ENCODE data around the gene RNF181. TPM values are rescaled to one million over a fixed set of nuclear protein-coding genes. Genes with fewer than 3 reads are reported as not detected.

The RNF181 gene
- total and polyA plus RNA-seq, 2 of the 8 experiments (the other 6 are each of a cell fraction or from before 2014, with no cell fraction given), result 97.2 to 514 TPM

DNA sequence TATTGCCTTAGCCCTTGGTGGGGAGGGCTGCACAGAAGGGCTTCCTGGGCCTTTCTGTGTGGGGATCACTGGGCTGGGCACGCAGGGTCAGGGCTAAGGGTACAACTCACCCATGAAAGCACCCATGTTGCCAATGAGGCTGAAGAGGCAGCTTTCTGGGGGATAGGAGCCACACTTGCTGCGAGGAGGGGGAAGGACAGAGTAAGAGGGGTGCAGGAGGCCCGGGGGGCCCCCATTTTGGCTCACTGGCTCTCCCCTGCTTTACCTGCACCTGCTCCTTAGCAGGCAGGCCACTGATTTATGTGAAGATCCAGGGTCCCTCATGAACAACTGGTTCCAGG lies 4.7 kb downstream of the RNF181 start:
- Histone ChIP-seq H2BK12ac (ENCODE audit: low read depth, low read length) (no peak overlapping the region), H3K4ac (replicated peaks; ENCODE audit: insufficient read length, low read depth, low read length) (no peak overlapping the region), H3K79me1 (ENCODE audit: low read depth, low read length) (peaks cover 6% of the 10 kb centered on the region; the same call in 1 of the 2 replicates), H3K4me3 (ENCODE audit: extremely low read depth in 1 of 4, insufficient read depth in 2 of 4, low read depth in 3 of 4, low read length in 4 of 4) (no peak overlapping the region), H2BK15ac (ENCODE audit: low read length) (no peak overlapping the region), H4K20me1 (replicated peaks in 1 of 2; ENCODE audit: control insufficient read depth in 1 of 2, insufficient read depth in 2 of 2, low read length in 2 of 2) (peaks cover 2 to 9% of the 10 kb centered on the region in 2 experiments), H3K56ac (replicated peaks; ENCODE audit: insufficient read length, low read depth, low read length) (no peak overlapping the region), H3K79me2 (ENCODE audit: control insufficient read depth in 1 of 2, insufficient read depth in 2 of 2, low read length in 2 of 2) (peaks cover 0 to 18% of the 10 kb centered on the region in 2 experiments; a peak in 2 of 4 replicates), H2BK120ac (replicated peaks; ENCODE audit: low read depth, low read length) (no peak overlapping the region), H4K91ac (replicated peaks; ENCODE audit: insufficient read length, low read length) (no peak overlapping the region), H3K36me3 (ENCODE audit: control insufficient read depth in 2 of 4, insufficient read depth in 4 of 4, low read length in 3 of 4) (peaks cover 4 to 21% (median 7%) of the 10 kb centered on the region in 4 experiments; a peak in 4 of 8 replicates), H3K9ac (replicated peaks in 1 of 4; ENCODE audit: extremely low read depth in 1 of 4, low read depth in 3 of 4, low read length in 3 of 4) (no peak overlapping the region), H3K14ac (ENCODE audit: insufficient read length) (no peak overlapping the region), H3K4me1 (replicated peaks in 1 of 4; ENCODE audit: control insufficient read depth in 3 of 4, insufficient read depth in 4 of 4, low read length in 3 of 4) (peaks cover 0 to 10% (median 3%) of the 10 kb centered on the region in 4 experiments; a peak in 6 of 7 replicates), H4K5ac (ENCODE audit: insufficient read length, low read depth, low read length) (no peak overlapping the region), H2BK5ac (ENCODE audit: low read depth, low read length) (no peak overlapping the region), H3K9me3 (ENCODE audit: insufficient read depth in 2 of 2, low read depth in 1 of 2, low read length in 1 of 2) (no peaks in the 10 kb centered on the region), H3K23ac (ENCODE audit: insufficient read length) (no peak overlapping the region), H2BK20ac (ENCODE audit: low read length) (no peak overlapping the region), H3K27me3 (replicated peaks in 1 of 4; ENCODE audit: control insufficient read depth in 3 of 4, extremely low read depth in 1 of 4, insufficient read depth in 3 of 4, low read length in 3 of 4) (no peaks in the 10 kb centered on the region), H2AFZ (ENCODE audit: low read length) (no peak overlapping the region), H2AK5ac (ENCODE audit: low read depth, low read length) (no peak overlapping the region), H3K27ac (ENCODE audit: low read depth, low read length) (no peak overlapping the region), H3K23me2 (ENCODE audit: low read depth, low read length) (peaks cover 20% of the 10 kb centered on the region), H4K8ac (ENCODE audit: extremely low read depth, insufficient read depth, low read length) (no peak overlapping the region; the same call in 1 of the 2 replicates), H3K4me2 (ENCODE audit: insufficient read depth in 1 of 2, low read depth in 2 of 2, low read length in 2 of 2) (no peak overlapping the region), H3K18ac (ENCODE audit: extremely low read depth, low read length) (no peak overlapping the region)
- TF ChIP-seq KDM5A (IDR thresholded peaks at IDR 0.05; ENCODE audit: low read length) (no peak), CBX8 (IDR thresholded peaks at IDR 0.05; ENCODE audit: borderline replicate concordance, low read depth, low read length) (no peak), JUN (IDR thresholded peaks at IDR 0.05; ENCODE audit: low read depth, low read length) (no peak), POLR2AphosphoS5 (IDR thresholded peaks at IDR 0.05; ENCODE audit: low read depth, low read length) (no peak), RNF2 (IDR thresholded peaks at IDR 0.05; ENCODE audit: borderline replicate concordance, low read depth, low read length, missing control alignments, poor library complexity, severe bottlenecking) (no peak), RXRA (IDR thresholded peaks at IDR 0.05; ENCODE audit: insufficient read depth, low read depth, low read length) (no peak), EP300 (IDR thresholded peaks at IDR 0.05; ENCODE audit: borderline replicate concordance in 1 of 2, low read depth in 2 of 2, low read length in 2 of 2) (no peak)
- FAIRE-seq, result no peak
- DNase-seq (ENCODE audit: low read depth in 1 of 2, low spot score in 2 of 2), result no peak
- POLR2A ChIA-PET (ENCODE audit: partially characterized antibody), result interaction anchor here (0.6 to 7.9 kb wide), 7 partner anchors 9 to 60 kb away, joined by 3 to 95 read pairs (median 8); partner anchors contain the start of genes C2orf68, MAT2A and USP39
- CTCF ChIA-PET (ENCODE audit: partially characterized antibody), result interaction anchor here (0.9 to 1.5 kb wide), 4 partner anchors 9 to 28 kb away, joined by 3 to 5 read pairs (median 4); partner anchors contain the start of gene VAMP5
- WGBS, 2 experiments (ENCODE audit: extremely low coverage in 1 of 2, insufficient coverage in 1 of 2, insufficient read length in 1 of 2, insufficient replicate concordance in 2 of 2, low coverage in 1 of 2, low lambda C conversion rate in 2 of 2, missing lambda C conversion rate in 1 of 2), result 90% methylated on average over 2 of the region's 3 CpGs; no CpG with 5 or more reads in 1 of the 2 experiments

Measured in H1 (cell line).